ENCODE results near the gene RAP1GAP. TPM values are rescaled to one million over a fixed set of nuclear protein-coding genes. Genes with fewer than 3 reads are reported as not detected.

RAP1GAP gene
- total RNA-seq, 2 experiments from 2014 or later: 0.17 to 0.32 TPM

- DNase-seq: no peak
- CTCF ChIA-PET: interaction anchor here (0.5 to 0.9 kb wide), 2 partner anchors 12 to 1452 kb away, joined by 3 read pairs; no protein-coding TSS in a partner anchor
- Mint-ChIP-seq H3K4me3 (no peak overlapping the region), H3K4me1 (peaks cover 7% of the 10 kb centered on the region), H3K36me3 (ENCODE audit: low read depth) (no peaks in the 10 kb centered on the region), H3K27ac (no peak overlapping the region), H3K9me3 (no peaks in the 10 kb centered on the region), H3K27me3 (peaks cover 33% of the 10 kb centered on the region)
- POLR2A ChIA-PET: no interaction called here
These were observed 5.0 kb downstream of the RAP1GAP start for GRCh38 chr1:21663951-21664805.

- ChIA-PET POLR2A (no interaction called here), CTCF (interaction anchor here (0.9 kb wide), 1 partner anchor 13 kb away, joined by 3 read pairs; no protein-coding TSS in a partner anchor)
- no peaks in the 10 kb centered on the region for H3K36me3 Mint-ChIP-seq (ENCODE audit: low read depth)
- H3K27ac Mint-ChIP-seq: no peak overlapping the region
- no peak for DNase-seq
- H3K9me3 Mint-ChIP-seq: no peaks in the 10 kb centered on the region
- no peak overlapping the region for H3K4me3 Mint-ChIP-seq
- H3K27me3 Mint-ChIP-seq: peaks cover 33% of the 10 kb centered on the region
- peaks cover 7% of the 10 kb centered on the region for H3K4me1 Mint-ChIP-seq
These were observed 5.8 kb downstream of the RAP1GAP start for GRCh38 chr1:21663248-21663950.

GRCh38 chr1:21662426-21663247, 6.5 kb downstream of the RAP1GAP start:
- Mint-ChIP-seq H3K27me3 (peaks cover 25% of the 10 kb centered on the region), H3K4me1 (peaks cover 7% of the 10 kb centered on the region), H3K27ac (no peak overlapping the region), H3K9me3 (no peaks in the 10 kb centered on the region), H3K36me3 (ENCODE audit: low read depth) (no peaks in the 10 kb centered on the region), H3K4me3 (no peak overlapping the region)
- no peak for DNase-seq
- ChIA-PET POLR2A (no interaction called here), CTCF (interaction anchor here (0.7 to 0.8 kb wide), 2 partner anchors 14 to 1042 kb away, joined by 3 read pairs; no protein-coding TSS in a partner anchor)

GRCh38 chr1:21661886-21662285, 7.3 kb downstream of the RAP1GAP start:
- H3K9me3 Mint-ChIP-seq: no peaks in the 10 kb centered on the region
- H3K27ac Mint-ChIP-seq: no peak overlapping the region
- no peak overlapping the region for H3K4me3 Mint-ChIP-seq
- H3K36me3 Mint-ChIP-seq (ENCODE audit: low read depth): no peaks in the 10 kb centered on the region
- H3K4me1 Mint-ChIP-seq: peaks cover 7% of the 10 kb centered on the region
- ChIA-PET POLR2A (no interaction called here), CTCF (interaction anchor here (0.7 to 0.8 kb wide), 2 partner anchors 14 to 1043 kb away, joined by 3 read pairs; no protein-coding TSS in a partner anchor)
- H3K27me3 Mint-ChIP-seq: peaks cover 20% of the 10 kb centered on the region
- no peak for DNase-seq

- no peaks in the 10 kb centered on the region for H3K36me3 Mint-ChIP-seq (ENCODE audit: low read depth)
- no peak for DNase-seq
- H3K9me3 Mint-ChIP-seq: no peaks in the 10 kb centered on the region
- H3K27me3 Mint-ChIP-seq: peaks cover 19% of the 10 kb centered on the region
- ChIA-PET CTCF (interaction anchor here (1.0 to 1.6 kb wide), 3 partner anchors 10 to 151 kb away, joined by 3 to 9 read pairs (median 5); partner anchors contain the start of genes ALPL and RAP1GAP), POLR2A (no interaction called here)
- peaks cover 5% of the 10 kb centered on the region for H3K4me1 Mint-ChIP-seq
- peak overlapping the region; percentile 15 for H3K4me3 Mint-ChIP-seq
- H3K27ac Mint-ChIP-seq: no peak overlapping the region
These were observed 9.2 kb downstream of the RAP1GAP start for GRCh38 chr1:21659924-21660326.

GRCh38 chr1:21659099-21659923, 9.8 kb downstream of the RAP1GAP start:
- no peaks in the 10 kb centered on the region for H3K9me3 Mint-ChIP-seq
- ChIA-PET CTCF (interaction anchor here (1.0 to 1.6 kb wide), 6 partner anchors 9 to 151 kb away, joined by 3 to 9 read pairs (median 4); partner anchors contain the start of genes ALPL and RAP1GAP), POLR2A (no interaction called here)
- peak overlapping the region; percentile 15 for H3K4me3 Mint-ChIP-seq
- no peaks in the 10 kb centered on the region for H3K36me3 Mint-ChIP-seq (ENCODE audit: low read depth)
- no peak overlapping the region for H3K27ac Mint-ChIP-seq
- DNase-seq: peak; percentile 80
- H3K4me1 Mint-ChIP-seq: peaks cover 5% of the 10 kb centered on the region
- H3K27me3 Mint-ChIP-seq: peaks cover 17% of the 10 kb centered on the region

- H3K4me3 Mint-ChIP-seq: no peak overlapping the region
- DNase-seq: no peak
- POLR2A ChIA-PET: no interaction called here
- CTCF ChIA-PET: interaction anchor here (1.0 kb wide), 2 partner anchors 10 to 32 kb away, joined by 3 to 4 read pairs; no protein-coding TSS in a partner anchor
- no peaks in the 10 kb centered on the region for H3K36me3 Mint-ChIP-seq (ENCODE audit: low read depth)
- peaks cover 7% of the 10 kb centered on the region for H3K4me1 Mint-ChIP-seq
- peaks cover 16% of the 10 kb centered on the region for H3K27me3 Mint-ChIP-seq
- H3K27ac Mint-ChIP-seq: no peak overlapping the region
- no peaks in the 10 kb centered on the region for H3K9me3 Mint-ChIP-seq
These were observed 11.5 kb downstream of the RAP1GAP start for GRCh38 chr1:21657456-21658190.

- no peak for DNase-seq
- ChIA-PET POLR2A (no interaction called here), CTCF (interaction anchor here (0.9 kb wide), 1 partner anchor 9 kb away, joined by 4 read pairs; no protein-coding TSS in a partner anchor)
- no peak overlapping the region for H3K27ac Mint-ChIP-seq
- H3K4me1 Mint-ChIP-seq: peaks cover 20% of the 10 kb centered on the region
- H3K36me3 Mint-ChIP-seq (ENCODE audit: low read depth): no peaks in the 10 kb centered on the region
- no peaks in the 10 kb centered on the region for H3K9me3 Mint-ChIP-seq
- H3K27me3 Mint-ChIP-seq: peaks cover 23% of the 10 kb centered on the region
- no peak overlapping the region for H3K4me3 Mint-ChIP-seq
These were observed 13.4 kb downstream of the RAP1GAP start for GRCh38 chr1:21655748-21656147.

- ChIA-PET POLR2A (no interaction called here), CTCF (no interaction called here)
- Mint-ChIP-seq H3K4me3 (no peak overlapping the region), H3K36me3 (ENCODE audit: low read depth) (no peaks in the 10 kb centered on the region), H3K27ac (no peak overlapping the region), H3K9me3 (no peaks in the 10 kb centered on the region), H3K4me1 (peaks cover 21% of the 10 kb centered on the region), H3K27me3 (peaks cover 21% of the 10 kb centered on the region)
- no peak for DNase-seq
These were observed 13.9 kb downstream of the RAP1GAP start for GRCh38 chr1:21655259-21655658.

GRCh38 chr1:21654209-21654608, 14.9 kb downstream of the RAP1GAP start:
- Mint-ChIP-seq H3K27me3 (peaks cover 21% of the 10 kb centered on the region), H3K36me3 (ENCODE audit: low read depth) (no peaks in the 10 kb centered on the region), H3K4me1 (peaks cover 15% of the 10 kb centered on the region), H3K9me3 (no peaks in the 10 kb centered on the region), H3K4me3 (no peak overlapping the region), H3K27ac (no peak overlapping the region)
- POLR2A ChIA-PET: no interaction called here
- DNase-seq: no peak
- CTCF ChIA-PET: no interaction called here

GRCh38 chr1:21653744-21654100, 15.4 kb downstream of the RAP1GAP start:
- ChIA-PET CTCF (no interaction called here), POLR2A (no interaction called here)
- peaks cover 15% of the 10 kb centered on the region for H3K4me1 Mint-ChIP-seq
- H3K36me3 Mint-ChIP-seq (ENCODE audit: low read depth): no peaks in the 10 kb centered on the region
- no peak overlapping the region for H3K27ac Mint-ChIP-seq
- H3K27me3 Mint-ChIP-seq: peaks cover 21% of the 10 kb centered on the region
- DNase-seq: no peak
- H3K9me3 Mint-ChIP-seq: no peaks in the 10 kb centered on the region
- H3K4me3 Mint-ChIP-seq: no peak overlapping the region
